HEK293T (cell line): ENCODE results near the gene SMIM26.
A peak's percentile ranks its signal among the peaks of the same experiment; 100 is the strongest.

Experiments
- CTCF ChIA-PET: fragments of 350-600 bp; formaldehyde crosslinking; extraction: SDS; loops from one replicate; lab custom pipeline; 2021; ENCODE audit warnings: antibody characterized with exemption, inconsistent platforms; lab: Yijun Ruan, JAX
- POLR2A ChIA-PET: fragments of 350-600 bp; formaldehyde crosslinking; extraction: SDS; loops from one replicate; lab custom pipeline; 2020; ENCODE audit warnings: antibody characterized with exemption, inconsistent platforms; lab: Yijun Ruan, JAX
- DNase-seq: peaks from one replicate; pipeline ENCODE4 v3.0.0; 2012; ENCODE audit warnings: mixed read lengths; ENCODE audit errors: extremely low spot score
- ARNT ChIP-seq: fragments of 450-650 bp; IDR thresholded peaks from 2 replicates; pipeline ENCODE4 v1.6.1; 2017; ENCODE audit warnings: mild to moderate bottlenecking
- BHLHE40 ChIP-seq: fragments of 450-650 bp; IDR thresholded peaks from 2 replicates; pipeline ENCODE4 v1.6.1; 2016; ENCODE audit warnings: mild to moderate bottlenecking, moderate library complexity, borderline replicate concordance
- CTBP1 ChIP-seq: fragments of 450-650 bp; IDR thresholded peaks from 2 replicates; pipeline ENCODE4 v1.6.1; 2016; ENCODE audit warnings: borderline replicate concordance
- ELF4 ChIP-seq: fragments of 450-650 bp; IDR thresholded peaks from 2 replicates; pipeline ENCODE4 v1.6.1; 2017; ENCODE audit warnings: antibody characterized with exemption
- FOXA1 ChIP-seq: fragments of 450-650 bp; IDR thresholded peaks from 2 replicates; pipeline ENCODE4 v1.6.1; 2016; ENCODE audit warnings: mild to moderate bottlenecking
- FOXK2 ChIP-seq: fragments of 450-650 bp; IDR thresholded peaks from 2 replicates; pipeline ENCODE4 v1.6.1; 2016; ENCODE audit warnings: mild to moderate bottlenecking
- FOXM1 ChIP-seq: fragments of 450-650 bp; IDR thresholded peaks from 2 replicates; pipeline ENCODE4 v1.6.1; 2017; ENCODE audit warnings: mild to moderate bottlenecking, borderline replicate concordance
- HDGF ChIP-seq: fragments of 450-650 bp; IDR thresholded peaks from 2 replicates; pipeline ENCODE4 v1.6.1; 2017; ENCODE audit warnings: antibody characterized with exemption, borderline replicate concordance
- L3MBTL2 ChIP-seq: fragments of 450-650 bp; conservative IDR thresholded peaks from 2 replicates; pipeline ENCODE4 v1.6.1; 2016; ENCODE audit warnings: mild to moderate bottlenecking
- LEF1 ChIP-seq: fragments of 450-650 bp; IDR thresholded peaks from 2 replicates; pipeline ENCODE4 v1.6.1; 2017; ENCODE audit warnings: mild to moderate bottlenecking, borderline replicate concordance
- NFRKB ChIP-seq: fragments of 450-650 bp; IDR thresholded peaks from 2 replicates; pipeline ENCODE4 v1.6.1; 2016; ENCODE audit warnings: mild to moderate bottlenecking, moderate library complexity
- PKNOX1 ChIP-seq: fragments of 450-650 bp; IDR thresholded peaks from 2 replicates; pipeline ENCODE4 v1.6.1; 2016
- SP1 ChIP-seq: fragments of 450-650 bp; IDR thresholded peaks from 2 replicates; pipeline ENCODE4 v1.6.1; 2017
- SUZ12 ChIP-seq: fragments of 450-650 bp; IDR thresholded peaks from 2 replicates; pipeline ENCODE4 v1.6.1; 2016; ENCODE audit warnings: mild to moderate bottlenecking
- TARDBP ChIP-seq: fragments of 450-650 bp; IDR thresholded peaks from 2 replicates; pipeline ENCODE4 v1.6.1; 2016
- ZNF384 ChIP-seq: fragments of 450-650 bp; IDR thresholded peaks from 2 replicates; pipeline ENCODE4 v1.6.1; 2016

The SMIM26 gene

DNA sequence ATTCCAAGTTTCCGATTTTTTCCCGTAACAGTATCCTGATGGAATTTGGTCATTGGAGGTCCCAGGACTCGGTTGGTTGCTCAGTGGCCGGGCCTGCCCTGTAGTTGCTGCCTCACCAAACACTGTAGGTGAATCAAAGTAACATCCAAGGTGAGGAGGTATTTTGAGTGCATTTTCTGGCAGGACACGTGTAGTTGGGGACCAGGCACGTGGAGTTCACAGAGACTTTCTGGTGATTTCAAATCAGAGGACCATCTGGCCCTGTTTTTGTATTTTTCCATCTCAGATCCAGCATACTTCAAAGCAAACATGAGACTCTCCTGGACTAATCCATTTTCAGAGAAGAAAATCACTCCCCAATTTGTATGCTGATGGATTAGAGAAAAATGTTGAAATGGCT lies 10.7 kb downstream of the SMIM26 start:
- CTCF ChIA-PET, result interaction anchor here (0.6 kb wide), 1 partner anchor 7 kb away, joined by 4 read pairs; no protein-coding TSS in a partner anchor
- POLR2A ChIA-PET, result no interaction called here
- DNase-seq, result no peak
- TF ChIP-seq ARNT, result no peak
- no peak for TF ChIP-seq SP1
- TF ChIP-seq FOXK2, result no peak
- TF ChIP-seq LEF1, result no peak
- TF ChIP-seq FOXM1, result no peak
- no peak for TF ChIP-seq PKNOX1
- no peak for TF ChIP-seq HDGF
- no peak for TF ChIP-seq L3MBTL2
- TF ChIP-seq TARDBP, result no peak
- TF ChIP-seq NFRKB, result no peak
- no peak for TF ChIP-seq ZNF384
- TF ChIP-seq BHLHE40, result no peak
- TF ChIP-seq CTBP1, result no peak

GRCh38 chr20:18578581-18578980 lies 11.3 kb downstream of the SMIM26 start:
- ChIA-PET CTCF (no interaction called here), POLR2A (no interaction called here)
- TF ChIP-seq FOXA1, result no peak
- no peak for DNase-seq

DNA sequence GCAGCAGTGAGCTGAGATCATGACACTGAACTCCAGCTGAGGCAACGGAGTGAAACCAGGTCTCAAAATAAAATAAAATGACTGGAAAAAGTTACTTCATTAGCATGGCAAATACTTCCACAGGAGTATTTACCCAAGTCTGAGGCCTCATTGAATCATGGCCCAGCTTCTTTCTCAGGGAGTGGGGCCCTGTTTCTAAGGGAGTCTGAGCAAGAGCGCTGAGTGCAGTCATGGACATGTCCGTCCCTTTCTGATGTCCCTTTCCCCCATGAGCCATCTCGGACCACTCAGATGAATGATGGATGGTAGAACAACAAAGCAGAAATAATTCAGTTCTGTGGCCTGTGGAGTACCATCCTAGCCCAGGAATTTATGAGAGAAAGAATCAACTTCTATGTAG lies 12.8 kb downstream of the SMIM26 start:
- DNase-seq, result no peak
- ChIA-PET CTCF (interaction anchor here (0.6 kb wide), 1 partner anchor 836 kb away, joined by 9 read pairs; no protein-coding TSS in a partner anchor), POLR2A (interaction anchor here (0.9 kb wide), 1 partner anchor 9 kb away, joined by 3 read pairs; no protein-coding TSS in a partner anchor)

DNA sequence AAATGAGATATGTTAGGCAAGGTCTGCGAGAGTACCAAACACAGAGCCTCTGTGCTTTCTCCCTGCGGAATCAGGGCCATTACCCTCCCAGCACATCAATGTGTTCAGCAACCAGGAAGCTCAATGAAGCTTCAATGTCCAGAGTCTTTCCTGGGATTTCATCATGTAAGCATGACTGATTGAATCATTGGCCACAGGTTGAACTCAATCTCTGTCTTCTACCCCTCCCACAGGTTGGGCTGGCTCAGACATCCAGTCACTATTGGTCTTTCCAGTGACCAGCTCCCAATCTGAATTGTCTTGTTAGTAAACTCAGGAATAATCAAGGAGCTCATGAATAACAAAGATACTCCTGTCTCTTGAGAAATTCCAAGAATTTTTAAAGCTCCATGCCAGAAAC lies 17.9 kb downstream of the SMIM26 start:
- CTCF ChIA-PET, result interaction anchor here (0.6 kb wide), 3 partner anchors 8 to 19 kb away, joined by 4 to 8 read pairs (median 8); no protein-coding TSS in a partner anchor
- no peak for TF ChIP-seq ZNF384
- TF ChIP-seq NFRKB, result no peak
- no peak for TF ChIP-seq BHLHE40
- TF ChIP-seq PKNOX1, result no peak
- TF ChIP-seq ARNT, result no peak
- TF ChIP-seq CTBP1, result no peak
- no peak for TF ChIP-seq LEF1
- TF ChIP-seq FOXK2, result no peak
- TF ChIP-seq SP1, result no peak
- TF ChIP-seq L3MBTL2, result no peak
- no peak for TF ChIP-seq TARDBP
- DNase-seq, result no peak
- POLR2A ChIA-PET, result interaction anchor here (1.5 kb wide), 1 partner anchor 18 kb away, joined by 3 read pairs; no protein-coding TSS in a partner anchor

More for the DNA sequence above, 12.8 kb downstream of the SMIM26 start:
- TF ChIP-seq FOXK2 (no peak), ZNF384 (no peak), L3MBTL2 (no peak), FOXM1 (no peak), FOXA1 (no peak), CTBP1 (no peak), BHLHE40 (no peak), TARDBP (no peak), ELF4 (no peak), ARNT (no peak), SP1 (no peak), LEF1 (no peak), PKNOX1 (no peak), SUZ12 (no peak), HDGF (no peak), NFRKB (no peak)

GRCh38 chr20:18587665-18588573 lies 20.7 kb downstream of the SMIM26 start, which contains the start of gene DTD1:
Gene DTD1 (plus strand): TSS chr20:18588054. CDS start chr20:18588073, 19 bp downstream.
- peak; percentile 97 for DNase-seq
- ChIA-PET CTCF (no interaction called here), POLR2A (interaction anchor here (0.6 to 1.5 kb wide), 3 partner anchors 80 to 152 kb away, joined by 3 to 6 read pairs (median 4); partner anchors contain the start of genes DZANK1, POLR3F and SEC23B)
- TF ChIP-seq PKNOX1 (peak; percentile 55), LEF1 (peak; percentile 72; the same call in 1 of the 2 replicates), SP1 (no peak), SUZ12 (no peak), BHLHE40 (no peak)

GRCh38 chr20:18588574-18588933 lies 21.3 kb downstream of the SMIM26 start:
- ChIA-PET CTCF (no interaction called here), POLR2A (interaction anchor here (0.6 to 1.5 kb wide), 4 partner anchors 22 to 151 kb away, joined by 3 to 6 read pairs (median 4); partner anchors contain the start of genes DZANK1, POLR3F, SEC23B and SMIM26)
- TF ChIP-seq FOXA1 (no peak), NFRKB (no peak), PKNOX1 (no peak), ELF4 (no peak)
- no peak for DNase-seq
